K562 (cell line): Measurements from ENCODE around the gene CAMSAP2. TPM values are rescaled to one million over a fixed set of nuclear protein-coding genes. Genes with fewer than 3 reads are reported as not detected.

ENCODE experiments used
- CGGBP1 ChIP-seq: fragments of 250-450 bp; sonication (Bioruptor Pico); IDR thresholded peaks from 2 replicates; pipeline ENCODE4 v1.9.0; 2021; ENCODE audit warnings: mild to moderate bottlenecking
- EP400 ChIP-seq: fragments of 450-650 bp; IDR thresholded peaks from 2 replicates; pipeline ENCODE4 v1.6.1; 2017; ENCODE audit warnings: antibody characterized with exemption, mild to moderate bottlenecking, moderate library complexity
- GATA2 ChIP-seq: sonication (generic); formaldehyde crosslinking; IDR thresholded peaks from 2 replicates; pipeline ENCODE4 v1.4.0; 2020; ENCODE audit warnings: mild to moderate bottlenecking, missing genetic modification reagents
- HDAC3 ChIP-seq: fragments of 450-650 bp; IDR thresholded peaks from 2 replicates; pipeline ENCODE4 v1.6.1; 2018; ENCODE audit warnings: borderline replicate concordance, mild to moderate bottlenecking, moderate library complexity; ENCODE audit not compliant: partially characterized antibody
- KDM5B ChIP-seq: fragments of 200-600 bp; sonication (generic); IDR thresholded peaks from 2 replicates; pipeline ENCODE4 v1.6.1; 2012; ENCODE audit warnings: low read depth, mild to moderate bottlenecking, moderate library complexity, low read length, control low read depth, inconsistent platforms; ENCODE audit not compliant: insufficient replicate concordance
- MECOM ChIP-seq: fragments of 250-450 bp; sonication (Bioruptor Pico); IDR thresholded peaks from 2 replicates; pipeline ENCODE4 v1.8.0; 2022; ENCODE audit warnings: inconsistent platforms
- MEF2A ChIP-seq: IDR thresholded peaks from 2 replicates; pipeline ENCODE4 v1.6.1; 2011; ENCODE audit warnings: low read depth, mild to moderate bottlenecking, low read length, moderate library complexity; ENCODE audit not compliant: control insufficient read depth
- NCOA6 ChIP-seq: fragments of 450-650 bp; IDR thresholded peaks from 2 replicates; pipeline ENCODE4 v1.6.1; 2017; ENCODE audit warnings: mild to moderate bottlenecking
- NR1H2 ChIP-seq: sonication (generic); formaldehyde crosslinking; IDR thresholded peaks from 2 replicates; pipeline ENCODE4 v1.4.0; 2020; ENCODE audit warnings: mild to moderate bottlenecking, missing genetic modification reagents
- NRF1 ChIP-seq, 2 experiments: fragments of 450-650 bp; IDR thresholded peaks in 1 of 2; conservative IDR thresholded peaks in 1 of 2; 2 replicates each; pipeline ENCODE4 v1.6.1; 2014; ENCODE audit warnings: mild to moderate bottlenecking in 2 of 2
- PHF20 ChIP-seq: fragments of 450-650 bp; IDR thresholded peaks from 2 replicates; pipeline ENCODE4 v1.6.1; 2018; ENCODE audit not compliant: partially characterized antibody
- SLC30A9 ChIP-seq: fragments of 250-450 bp; sonication (Bioruptor Pico); IDR thresholded peaks from 2 replicates; pipeline ENCODE4 v1.8.0; 2022; ENCODE audit warnings: mild to moderate bottlenecking, moderate library complexity
- SMARCB1 ChIP-seq: IDR thresholded peaks from 2 replicates; pipeline ENCODE4 v1.6.1; 2011; ENCODE audit warnings: improper control_type of control experiment, low read depth; ENCODE audit not compliant: insufficient read length
- SNAPC5 ChIP-seq: fragments of 250-450 bp; sonication (Bioruptor Pico); IDR thresholded peaks from 2 replicates; pipeline ENCODE4 v1.8.0; 2021; ENCODE audit warnings: moderate library complexity, mild to moderate bottlenecking, inconsistent platforms
- TAF9B ChIP-seq: fragments of 450-650 bp; IDR thresholded peaks from 2 replicates; pipeline ENCODE4 v1.6.1; 2018; ENCODE audit warnings: mild to moderate bottlenecking; ENCODE audit not compliant: partially characterized antibody
- TARDBP ChIP-seq: fragments of 450-650 bp; IDR thresholded peaks from 2 replicates; pipeline ENCODE4 v1.6.1; 2016
- TEAD4 ChIP-seq, 2 experiments: sonication (generic) in 1 of 2; formaldehyde crosslinking in 1 of 2; IDR thresholded peaks; 2 replicates each; pipeline versions ENCODE4 v1.6.1 to v1.8.0; 2012 to 2022; ENCODE audit warnings: borderline replicate concordance in 1 of 2, inconsistent platforms in 1 of 2, low read length in 1 of 2, mild to moderate bottlenecking in 1 of 2, missing genetic modification reagents in 1 of 2
- YBX1 ChIP-seq: fragments of 450-650 bp; IDR thresholded peaks from 2 replicates; pipeline ENCODE4 v1.7.1; 2016; ENCODE audit warnings: mild to moderate bottlenecking
- ZNF280B ChIP-seq: fragments of 250-450 bp; sonication (Bioruptor Pico); IDR thresholded peaks from 2 replicates; pipeline ENCODE4 v1.5.1; 2021; ENCODE audit warnings: mild to moderate bottlenecking
- ZNF41 ChIP-seq: fragments of 250-450 bp; sonication (Bioruptor Pico); conservative IDR thresholded peaks from 2 replicates; pipeline ENCODE4 v1.4.0; 2020; ENCODE audit warnings: mild to moderate bottlenecking
- polyA plus RNA-seq, 8 experiments: library from polyadenylated mRNA; depleted of rRNA in 4 of 8; stranded (reverse) in 5 of 8; unstranded in 3 of 8; fragments of >200 nt; fragmentation: Nextera tagmentation in 2 of 8; fragmentation: Illumina TruSeq in 1 of 8; extraction: Ambion mirVana in 2 of 8; extraction: Trizol in 1 of 8; gene quantifications; 2 replicates each; pipeline versions ENCODE4 v1.2.1 to v1.2.3, GENCODE V29; 2011 to 2014; ENCODE audit warnings: inconsistent platforms in 1 of 8, missing spikeins in 1 of 8
- total RNA-seq, 7 experiments: library from RNA; depleted of rRNA in 6 of 7; stranded (reverse); fragments of >200 nt in 6 of 7; fragmentation: Illumina TruSeq in 2 of 7; extraction: Trizol in 2 of 7; gene quantifications; 2 replicates each; pipeline versions ENCODE4 v1.2.1 to v1.2.3, GENCODE V29; 2011 to 2021; ENCODE audit warnings: low replicate concordance in 1 of 7
- TF ChIP-seq, protein P1 (sequence below): sonication (generic); formaldehyde crosslinking; IDR thresholded peaks from 2 replicates; pipeline ENCODE4 v1.8.1; 2023; ENCODE audit warnings: mild to moderate bottlenecking, missing genetic modification reagents
- TF ChIP-seq, protein P2 (sequence below): fragments of 450-650 bp; IDR thresholded peaks from 2 replicates; pipeline ENCODE4 v1.7.1; 2018; ENCODE audit warnings: mild to moderate bottlenecking, low read depth; ENCODE audit not compliant: partially characterized antibody

CAMSAP2 gene
- total and polyA plus RNA-seq, 9 of the 15 experiments (the other 6 are each of a cell fraction or from before 2014, with no cell fraction given): 1.4 to 7.5 (median 2.7) TPM

DNA sequence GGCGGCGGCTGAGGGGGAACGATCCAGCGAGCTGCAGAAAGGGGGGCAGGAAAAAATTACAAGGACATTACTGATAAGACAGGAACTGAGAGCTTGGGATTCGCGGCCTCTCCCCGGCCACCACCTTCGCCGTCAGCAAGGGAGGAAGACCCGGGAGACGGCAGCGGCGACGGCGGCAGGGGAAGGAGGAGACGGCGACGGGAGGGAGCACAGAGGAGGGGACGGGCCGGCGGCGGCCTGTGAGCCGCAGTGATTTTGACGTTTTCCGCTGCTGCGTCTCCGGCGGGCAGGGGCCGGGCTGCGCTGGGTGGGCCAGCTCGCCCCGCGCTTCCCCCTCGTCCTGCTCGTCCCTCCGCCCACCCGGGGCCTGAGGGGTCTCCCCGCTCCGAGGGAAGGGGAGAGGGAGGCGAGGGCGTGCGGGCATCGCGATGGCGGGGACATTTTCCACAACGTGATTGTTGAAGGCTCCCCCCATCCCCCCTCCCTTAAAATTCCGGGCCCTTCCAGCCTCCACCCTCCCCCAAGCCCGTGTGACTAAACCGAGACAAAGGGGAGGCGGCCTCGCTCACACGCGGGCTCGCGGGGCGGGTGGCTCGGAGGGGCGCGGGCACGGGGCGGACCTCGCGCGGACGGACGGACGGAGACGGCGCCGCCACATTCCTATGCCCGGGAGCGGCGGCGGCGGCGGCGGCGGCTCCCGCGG, 407 bp downstream of the CAMSAP2 start (continued):
- TF ChIP-seq TARDBP (peak; percentile 96), CGGBP1 (CRISPR knock-in tag) (peak; percentile 89; the same call in 1 of the 2 replicates), KDM5B (peak; percentile 37), HDAC3 (no peak), PHF20 (peak; percentile 43), ZNF280B (CRISPR knock-in tag) (no peak), YBX1 (no peak), NCOA6 (peak; percentile 70; the same call in 1 of the 2 replicates), MECOM (no peak), NR1H2 (no peak), SMARCB1 (no peak), EP400 (no peak; the same call in 1 of the 2 replicates), SLC30A9 (CRISPR knock-in tag) (no peak), NRF1 (conservative IDR thresholded peaks at IDR 0.05 in 1 of 2, IDR thresholded peaks at IDR 0.05 in 1 of 2) (no peak), GATA2 (CRISPR knock-in tag) (no peak), ZNF41 (CRISPR knock-in tag) (no peak), MEF2A (no peak), SNAPC5 (CRISPR knock-in tag) (no peak), TAF9B (no peak), TEAD4 (IDR thresholded peaks at IDR 0.05; ENCODE audit: low read length) (0 out of 2 replicates have a peak, but pooled peaks have one; percentile 11), TEAD4 (CRISPR knock-in tag; IDR thresholded peaks at IDR 0.05; ENCODE audit: borderline replicate concordance) (no peak)
- TF ChIP-seq, protein P1, sequence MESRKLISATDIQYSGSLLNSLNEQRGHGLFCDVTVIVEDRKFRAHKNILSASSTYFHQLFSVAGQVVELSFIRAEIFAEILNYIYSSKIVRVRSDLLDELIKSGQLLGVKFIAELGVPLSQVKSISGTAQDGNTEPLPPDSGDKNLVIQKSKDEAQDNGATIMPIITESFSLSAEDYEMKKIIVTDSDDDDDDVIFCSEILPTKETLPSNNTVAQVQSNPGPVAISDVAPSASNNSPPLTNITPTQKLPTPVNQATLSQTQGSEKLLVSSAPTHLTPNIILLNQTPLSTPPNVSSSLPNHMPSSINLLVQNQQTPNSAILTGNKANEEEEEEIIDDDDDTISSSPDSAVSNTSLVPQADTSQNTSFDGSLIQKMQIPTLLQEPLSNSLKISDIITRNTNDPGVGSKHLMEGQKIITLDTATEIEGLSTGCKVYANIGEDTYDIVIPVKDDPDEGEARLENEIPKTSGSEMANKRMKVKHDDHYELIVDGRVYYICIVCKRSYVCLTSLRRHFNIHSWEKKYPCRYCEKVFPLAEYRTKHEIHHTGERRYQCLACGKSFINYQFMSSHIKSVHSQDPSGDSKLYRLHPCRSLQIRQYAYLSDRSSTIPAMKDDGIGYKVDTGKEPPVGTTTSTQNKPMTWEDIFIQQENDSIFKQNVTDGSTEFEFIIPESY (CRISPR knock-in tag): no peak
- TF ChIP-seq, protein P2, sequence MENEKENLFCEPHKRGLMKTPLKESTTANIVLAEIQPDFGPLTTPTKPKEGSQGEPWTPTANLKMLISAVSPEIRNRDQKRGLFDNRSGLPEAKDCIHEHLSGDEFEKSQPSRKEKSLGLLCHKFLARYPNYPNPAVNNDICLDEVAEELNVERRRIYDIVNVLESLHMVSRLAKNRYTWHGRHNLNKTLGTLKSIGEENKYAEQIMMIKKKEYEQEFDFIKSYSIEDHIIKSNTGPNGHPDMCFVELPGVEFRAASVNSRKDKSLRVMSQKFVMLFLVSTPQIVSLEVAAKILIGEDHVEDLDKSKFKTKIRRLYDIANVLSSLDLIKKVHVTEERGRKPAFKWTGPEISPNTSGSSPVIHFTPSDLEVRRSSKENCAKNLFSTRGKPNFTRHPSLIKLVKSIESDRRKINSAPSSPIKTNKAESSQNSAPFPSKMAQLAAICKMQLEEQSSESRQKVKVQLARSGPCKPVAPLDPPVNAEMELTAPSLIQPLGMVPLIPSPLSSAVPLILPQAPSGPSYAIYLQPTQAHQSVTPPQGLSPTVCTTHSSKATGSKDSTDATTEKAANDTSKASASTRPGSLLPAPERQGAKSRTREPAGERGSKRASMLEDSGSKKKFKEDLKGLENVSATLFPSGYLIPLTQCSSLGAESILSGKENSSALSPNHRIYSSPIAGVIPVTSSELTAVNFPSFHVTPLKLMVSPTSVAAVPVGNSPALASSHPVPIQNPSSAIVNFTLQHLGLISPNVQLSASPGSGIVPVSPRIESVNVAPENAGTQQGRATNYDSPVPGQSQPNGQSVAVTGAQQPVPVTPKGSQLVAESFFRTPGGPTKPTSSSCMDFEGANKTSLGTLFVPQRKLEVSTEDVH: peak; percentile 20
